Activated naive CD8-positive, alpha-beta T cell treated with anti-CD3 and anti-CD28 coated beads for 36 hours (primary cell): ENCODE measurements around the gene PDE2A. TPM values are rescaled to one million over a fixed set of nuclear protein-coding genes. Genes with fewer than 3 reads are reported as not detected.
A peak's percentile ranks its signal among the peaks of the same experiment; 100 is the strongest.

ENCODE experiments used
- DNase-seq: peaks from one replicate; pipeline ENCODE4 v3.0.0; 2021
- H3K27ac Mint-ChIP-seq: one replicate; pipeline ENCODE4 v1.8.0; 2022; ENCODE audit warnings: mild to moderate bottlenecking, moderate library complexity, mixed read lengths
- H3K27me3 Mint-ChIP-seq: one replicate; pipeline ENCODE4 v1.8.0; 2022; ENCODE audit warnings: mild to moderate bottlenecking, mixed read lengths
- H3K36me3 Mint-ChIP-seq: one replicate; pipeline ENCODE4 v1.8.0; 2021; ENCODE audit warnings: mild to moderate bottlenecking, mixed read lengths
- H3K4me1 Mint-ChIP-seq: one replicate; pipeline ENCODE4 v1.8.0; 2021; ENCODE audit warnings: mixed read lengths
- H3K4me3 Mint-ChIP-seq: one replicate; pipeline ENCODE4 v1.8.0; 2022; ENCODE audit warnings: mild to moderate bottlenecking, moderate library complexity, mixed read lengths
- H3K9me3 Mint-ChIP-seq: one replicate; pipeline ENCODE4 v1.8.0; 2022; ENCODE audit warnings: mixed read lengths
- total RNA-seq, 2 experiments: library from RNA; stranded (reverse); gene quantifications; one replicate each; pipeline ENCODE4 v1.2.3, GENCODE V29; 2021

Gene PDE2A
- total RNA-seq, 2 experiments from 2014 or later: 0.37 to 0.42 TPM

- DNase-seq: no peak
- H3K27ac Mint-ChIP-seq: no peak overlapping the region
- H3K9me3 Mint-ChIP-seq: no peaks in the 10 kb centered on the region
- H3K36me3 Mint-ChIP-seq: no peaks in the 10 kb centered on the region
- peaks cover 21% of the 10 kb centered on the region for H3K27me3 Mint-ChIP-seq
- H3K4me1 Mint-ChIP-seq: peaks cover 14% of the 10 kb centered on the region
- H3K4me3 Mint-ChIP-seq: peak overlapping the region; percentile 25
Measured at GRCh38 chr11:72583616-72584292, 90.5 kb downstream of the PDE2A start.

DNA sequence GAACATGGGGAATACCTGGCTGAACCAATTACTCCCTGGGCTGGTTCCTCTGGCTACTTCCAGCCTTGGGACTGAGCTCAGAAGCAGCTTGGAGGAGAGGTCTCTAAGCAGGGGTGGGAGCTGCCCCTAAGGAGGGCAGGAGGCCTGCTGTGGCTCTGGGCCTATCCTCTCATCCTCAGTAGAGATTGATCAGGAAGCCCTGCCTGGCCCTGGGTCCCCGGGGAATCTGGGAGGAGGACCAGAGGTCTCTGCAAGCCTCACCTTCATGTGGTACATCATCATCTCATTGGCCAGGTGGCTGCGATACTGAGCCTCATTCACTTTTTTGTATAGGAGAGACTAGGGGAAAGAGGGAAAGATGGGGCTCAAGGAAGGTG, 91.1 kb downstream of the PDE2A start:
- peaks cover 14% of the 10 kb centered on the region for H3K4me1 Mint-ChIP-seq
- H3K9me3 Mint-ChIP-seq: no peaks in the 10 kb centered on the region
- no peak overlapping the region for H3K27ac Mint-ChIP-seq
- peaks cover 17% of the 10 kb centered on the region for H3K27me3 Mint-ChIP-seq
- no peak overlapping the region for H3K4me3 Mint-ChIP-seq
- no peak for DNase-seq
- H3K36me3 Mint-ChIP-seq: no peaks in the 10 kb centered on the region

DNA sequence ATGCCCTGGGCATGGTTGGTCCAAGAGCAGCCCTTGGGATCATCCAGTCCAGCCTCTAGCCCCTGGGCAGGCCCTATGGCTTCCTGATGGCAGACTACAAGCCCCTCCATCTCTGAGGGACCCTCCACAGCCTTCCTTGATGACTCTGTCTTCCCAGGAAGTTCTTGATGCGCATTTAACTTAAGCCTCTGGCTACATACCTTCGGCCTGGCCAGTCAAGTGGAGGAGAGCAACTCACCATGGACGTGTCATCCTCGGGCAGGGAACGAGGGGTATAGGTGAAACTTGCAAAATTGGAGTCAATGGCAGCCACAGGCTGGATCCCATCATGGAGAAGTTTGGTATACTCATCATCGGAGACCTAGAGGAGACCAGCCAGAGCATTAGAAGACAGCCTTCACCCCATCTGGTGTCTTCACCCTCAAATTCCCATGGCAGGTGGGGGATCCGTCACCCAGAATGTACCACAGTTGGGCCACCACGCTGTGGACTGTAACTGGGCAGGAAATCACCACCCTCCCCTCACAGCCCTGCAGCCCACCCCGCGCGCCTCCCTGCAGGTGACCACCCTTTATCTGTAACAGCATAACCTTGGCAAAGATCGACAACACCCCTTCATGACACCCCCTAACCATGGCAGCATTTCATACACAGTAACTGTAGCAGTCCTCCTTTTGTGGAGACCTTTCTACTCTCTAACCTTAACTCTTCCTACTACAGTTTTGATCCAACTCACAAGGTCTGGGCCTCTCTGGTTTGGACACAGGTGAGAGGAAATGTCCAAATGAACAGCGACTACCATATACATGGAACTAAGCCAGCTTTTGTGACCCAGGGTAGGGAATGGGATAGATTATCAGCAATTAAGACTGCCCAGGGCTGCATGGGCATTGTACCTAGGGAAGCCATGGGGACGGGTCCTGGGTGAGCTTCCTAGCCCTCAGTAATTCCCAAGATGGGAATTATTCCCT, 91.7 kb downstream of the PDE2A start:
- Mint-ChIP-seq H3K27me3 (peaks cover 15% of the 10 kb centered on the region), H3K9me3 (no peaks in the 10 kb centered on the region), H3K27ac (no peak overlapping the region), H3K36me3 (no peaks in the 10 kb centered on the region), H3K4me3 (no peak overlapping the region), H3K4me1 (peaks cover 14% of the 10 kb centered on the region)
- DNase-seq: no peak

DNA sequence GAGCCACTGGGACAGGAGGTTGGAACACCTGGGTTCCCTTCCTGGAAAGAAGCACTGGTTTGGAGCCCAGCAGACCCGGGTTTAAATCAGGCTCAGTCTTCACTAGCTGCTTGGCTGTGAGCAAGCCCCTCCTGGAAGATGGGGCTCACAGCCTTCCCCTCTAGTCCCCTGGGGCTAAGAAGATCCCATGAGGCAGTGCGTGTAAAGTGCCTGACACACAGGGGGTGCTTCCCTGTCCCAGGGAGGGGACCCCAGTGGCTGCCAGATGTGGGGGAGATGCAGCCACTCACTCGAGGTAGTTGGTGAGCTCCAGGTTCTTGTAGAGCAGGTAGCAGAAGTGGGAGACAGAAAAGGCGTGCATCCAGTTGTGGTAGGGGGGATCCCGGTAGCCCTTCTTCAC, 93.2 kb downstream of the PDE2A start:
- Mint-ChIP-seq H3K36me3 (no peaks in the 10 kb centered on the region), H3K4me1 (peaks cover 14% of the 10 kb centered on the region), H3K27me3 (peaks cover 8% of the 10 kb centered on the region), H3K9me3 (no peaks in the 10 kb centered on the region), H3K27ac (no peak overlapping the region), H3K4me3 (no peak overlapping the region)
- DNase-seq: no peak

GRCh38 chr11:72580642-72580950, 93.6 kb downstream of the PDE2A start:
- Mint-ChIP-seq H3K4me3 (no peak overlapping the region), H3K9me3 (no peaks in the 10 kb centered on the region), H3K4me1 (peaks cover 11% of the 10 kb centered on the region), H3K27me3 (peaks cover 8% of the 10 kb centered on the region), H3K27ac (no peak overlapping the region), H3K36me3 (no peaks in the 10 kb centered on the region)
- no peak for DNase-seq

DNA sequence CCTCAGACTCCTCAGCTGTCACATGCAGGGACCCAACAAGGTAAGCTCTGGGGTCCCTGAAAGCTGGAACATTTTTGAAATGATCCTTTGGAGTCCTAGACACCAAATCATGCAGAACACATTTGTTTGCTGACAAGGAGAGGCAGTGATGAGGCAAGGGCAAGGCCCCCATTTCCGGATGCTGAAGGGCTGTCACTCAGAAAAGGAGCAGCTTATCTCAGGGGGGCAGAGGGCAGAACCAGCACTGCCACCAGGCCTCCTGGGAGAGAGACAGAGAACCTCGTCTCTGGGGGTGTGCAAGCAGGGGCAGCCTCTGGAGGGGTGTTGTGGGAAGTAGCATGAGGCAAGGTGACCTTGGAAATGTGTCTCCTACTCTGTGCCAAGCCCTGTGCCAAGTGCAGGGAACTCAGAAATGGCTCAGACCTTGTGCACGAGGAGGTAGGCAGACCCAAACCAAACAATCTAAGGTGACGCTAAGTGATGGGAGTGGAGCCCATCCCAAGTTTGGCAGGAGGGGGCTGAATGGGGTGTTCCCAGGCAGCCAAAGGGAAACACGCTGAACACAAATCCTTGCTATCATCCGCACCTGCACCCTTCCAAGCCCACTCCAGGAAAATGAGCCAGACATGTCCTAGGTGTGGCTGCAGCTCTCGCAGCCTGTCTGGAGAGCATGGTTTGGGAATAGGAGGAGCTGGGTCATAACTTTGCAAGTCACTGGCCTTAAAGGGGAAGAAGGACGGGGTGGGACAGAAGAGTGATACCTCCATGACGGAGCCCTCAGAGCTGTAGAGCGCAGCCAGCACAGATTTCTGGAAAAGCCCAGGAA, 94.2 kb downstream of the PDE2A start:
- Mint-ChIP-seq H3K9me3 (no peaks in the 10 kb centered on the region), H3K36me3 (no peaks in the 10 kb centered on the region), H3K27me3 (peaks cover 7% of the 10 kb centered on the region)

GRCh38 chr11:72578991-72579815, 95.0 kb downstream of the PDE2A start:
- H3K36me3 Mint-ChIP-seq: no peaks in the 10 kb centered on the region
- H3K27ac Mint-ChIP-seq: no peak overlapping the region
- H3K9me3 Mint-ChIP-seq: no peaks in the 10 kb centered on the region
- peaks cover 6% of the 10 kb centered on the region for H3K27me3 Mint-ChIP-seq
- no peaks in the 10 kb centered on the region for H3K4me1 Mint-ChIP-seq
- H3K4me3 Mint-ChIP-seq: no peak overlapping the region
- DNase-seq: no peak

More for the DNA sequence above, 94.2 kb downstream of the PDE2A start:
- no peak for DNase-seq
- Mint-ChIP-seq H3K27ac (no peak overlapping the region), H3K4me3 (no peak overlapping the region), H3K4me1 (peaks cover 6% of the 10 kb centered on the region)

DNA sequence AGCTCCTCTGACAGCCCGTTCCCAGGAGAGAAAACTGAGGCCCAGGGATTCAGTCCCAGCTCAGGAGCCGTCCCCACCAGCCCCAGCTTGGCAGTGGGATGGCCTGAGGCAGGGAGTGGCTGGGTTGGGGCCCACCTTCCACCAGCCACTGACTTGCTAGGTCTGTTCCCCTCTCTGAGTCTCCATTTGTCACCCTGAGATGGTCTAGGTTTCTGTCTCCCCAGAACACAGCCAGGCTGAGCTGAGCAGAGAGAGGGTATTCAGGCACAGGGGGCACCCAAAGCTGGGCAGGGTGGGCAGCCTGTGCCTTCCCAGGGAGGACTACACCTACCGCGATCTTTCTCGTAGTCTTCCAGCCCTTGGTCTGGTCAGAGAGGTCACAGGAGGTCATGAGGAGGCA, 95.7 kb downstream of the PDE2A start:
- H3K4me3 Mint-ChIP-seq: no peak overlapping the region
- no peaks in the 10 kb centered on the region for H3K36me3 Mint-ChIP-seq
- peaks cover under 1% of the 10 kb centered on the region for H3K4me1 Mint-ChIP-seq
- no peak for DNase-seq
- H3K9me3 Mint-ChIP-seq: no peaks in the 10 kb centered on the region
- H3K27ac Mint-ChIP-seq: no peak overlapping the region
- peaks cover 13% of the 10 kb centered on the region for H3K27me3 Mint-ChIP-seq

DNA sequence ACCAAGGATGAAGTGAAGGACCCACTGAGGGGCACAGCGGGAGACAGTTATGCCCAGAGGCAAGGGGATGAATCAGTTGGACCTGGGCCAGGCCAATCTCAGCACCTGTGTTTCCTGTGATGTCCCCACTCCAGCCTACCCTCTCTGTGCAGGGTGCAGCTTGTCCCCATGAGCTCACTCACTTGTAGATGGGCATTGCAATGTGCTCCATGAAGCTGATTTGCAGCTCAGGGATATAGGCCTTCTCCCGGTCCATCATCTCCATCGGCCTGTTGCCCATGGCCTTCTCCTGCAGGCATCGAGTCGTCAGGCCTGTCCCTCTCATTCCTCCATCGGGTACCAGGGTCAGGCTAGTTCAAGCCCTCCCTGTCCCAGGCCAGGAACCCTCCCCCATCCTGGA, 96.2 kb downstream of the PDE2A start:
- DNase-seq: no peak
- no peak overlapping the region for H3K27ac Mint-ChIP-seq
- no peak overlapping the region for H3K4me3 Mint-ChIP-seq
- H3K36me3 Mint-ChIP-seq: no peaks in the 10 kb centered on the region
- H3K27me3 Mint-ChIP-seq: peaks cover 16% of the 10 kb centered on the region
- peaks cover 3% of the 10 kb centered on the region for H3K4me1 Mint-ChIP-seq
- H3K9me3 Mint-ChIP-seq: no peaks in the 10 kb centered on the region

- Mint-ChIP-seq H3K9me3 (no peaks in the 10 kb centered on the region), H3K4me3 (no peak overlapping the region), H3K27ac (no peak overlapping the region), H3K4me1 (peaks cover 3% of the 10 kb centered on the region), H3K27me3 (peaks cover 21% of the 10 kb centered on the region), H3K36me3 (no peaks in the 10 kb centered on the region)
- no peak for DNase-seq
Measured at GRCh38 chr11:72577271-72577721, 96.9 kb downstream of the PDE2A start.

GRCh38 chr11:72576661-72577060, 97.6 kb downstream of the PDE2A start:
- H3K4me3 Mint-ChIP-seq: no peak overlapping the region

DNA sequence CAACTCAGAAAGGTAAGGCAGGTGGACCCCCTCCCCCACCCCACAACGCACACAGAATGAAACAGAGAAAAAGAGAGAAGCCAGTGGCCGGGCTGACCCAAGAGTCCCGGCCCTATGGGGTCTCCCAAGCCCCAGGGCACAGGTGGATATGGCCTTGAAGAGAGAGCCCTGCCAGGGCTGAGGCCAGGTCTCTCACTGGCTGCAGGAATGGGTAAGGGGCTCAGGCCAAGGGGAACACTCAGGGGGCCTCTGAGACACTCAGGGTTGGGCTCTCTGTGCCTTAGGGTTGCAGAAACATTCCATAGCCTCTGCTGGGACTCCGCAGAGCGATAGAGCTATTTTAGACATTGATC, 98.0 kb downstream of the PDE2A start:
- peaks cover 24% of the 10 kb centered on the region for H3K27me3 Mint-ChIP-seq
- H3K27ac Mint-ChIP-seq: no peak overlapping the region
- H3K9me3 Mint-ChIP-seq: no peaks in the 10 kb centered on the region
- H3K4me1 Mint-ChIP-seq: peaks cover 3% of the 10 kb centered on the region
- no peak for DNase-seq
- H3K36me3 Mint-ChIP-seq: no peaks in the 10 kb centered on the region
- H3K4me3 Mint-ChIP-seq: no peak overlapping the region

More at GRCh38 chr11:72576661-72577060, 97.6 kb downstream of the PDE2A start:
- H3K4me1 Mint-ChIP-seq: peaks cover 3% of the 10 kb centered on the region
- H3K27ac Mint-ChIP-seq: no peak overlapping the region
- no peaks in the 10 kb centered on the region for H3K9me3 Mint-ChIP-seq
- DNase-seq: no peak
- no peaks in the 10 kb centered on the region for H3K36me3 Mint-ChIP-seq
- H3K27me3 Mint-ChIP-seq: peaks cover 22% of the 10 kb centered on the region

DNA sequence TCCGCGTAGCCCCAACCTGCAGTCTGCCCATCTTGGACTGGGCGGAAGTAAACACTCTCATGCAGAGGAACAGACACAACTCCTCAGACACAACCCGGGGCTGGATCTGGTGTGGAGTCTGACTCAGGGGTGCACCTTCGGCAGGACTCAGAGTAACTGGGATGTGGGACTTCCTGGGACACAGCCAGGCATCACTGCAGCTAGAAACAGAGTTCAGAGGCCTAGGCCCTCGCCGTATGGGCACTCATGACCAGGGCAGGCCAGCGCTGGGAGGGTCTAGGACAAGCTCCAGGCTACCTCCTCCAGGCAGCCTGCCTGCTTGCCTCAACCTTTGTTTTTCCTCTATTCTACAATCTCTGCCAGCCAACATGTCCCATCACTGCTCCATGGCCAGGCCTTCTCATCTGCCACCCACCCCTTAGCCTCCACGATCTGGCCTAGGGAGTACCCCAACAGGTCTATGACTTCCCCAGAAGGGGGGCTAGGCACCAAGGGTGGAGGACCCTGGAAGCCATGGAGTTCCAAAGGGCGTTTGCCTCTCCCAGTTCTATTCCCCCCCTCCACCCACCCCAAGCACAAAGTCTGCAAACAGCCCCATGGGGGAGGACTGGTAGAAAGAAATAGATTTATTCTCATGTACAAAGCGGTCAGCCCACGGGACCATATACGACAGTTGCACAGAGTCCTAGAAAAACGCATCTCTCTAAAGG, 98.5 kb downstream of the PDE2A start:
- Mint-ChIP-seq H3K27me3 (peaks cover 29% of the 10 kb centered on the region), H3K36me3 (no peaks in the 10 kb centered on the region), H3K27ac (no peak overlapping the region), H3K9me3 (no peaks in the 10 kb centered on the region), H3K4me1 (peaks cover 3% of the 10 kb centered on the region), H3K4me3 (no peak overlapping the region)
- DNase-seq: no peak
